GM21528 (cell line): Measurements from ENCODE around the gene MSRB2.
"Not testable (repeated sequence)": the region's sequence is repeated elsewhere in the genome, so short reads cannot be mapped to it uniquely, and the experiment has no call there.

Experiments used
- ATAC-seq: cut with Tn5 transposase; IDR thresholded peaks from one replicate; pipeline ENCODE4 v1.9.1; 2021; ENCODE audit warnings: mild to moderate bottlenecking, moderate library complexity; ENCODE audit not compliant: unreplicated experiment, low FRiP score

The MSRB2 gene

GRCh38 chr10:23095404-23095965 is at the start of gene MSRB2:
Gene MSRB2 (plus strand): TSS chr10:23095579. CDS start chr10:23095609, 30 bp downstream.
- peak; percentile 77 for ATAC-seq

- ATAC-seq, result no peak
These were observed 49.4 kb upstream of the MSRB2 start for GRCh38 chr10:23046027-23046426.

- no peak for ATAC-seq
These were observed 48.0 kb upstream of the MSRB2 start for GRCh38 chr10:23047201-23048050.

- ATAC-seq, result no peak
These were observed 47.2 kb upstream of the MSRB2 start for GRCh38 chr10:23048191-23048590.

GRCh38 chr10:23051278-23051677 is 44.1 kb upstream of the MSRB2 start:
- no peak for ATAC-seq

- ATAC-seq, result no peak
These were observed 43.5 kb upstream of the MSRB2 start for GRCh38 chr10:23051855-23052331.

GRCh38 chr10:23053036-23053435 is 42.3 kb upstream of the MSRB2 start:
- no peak for ATAC-seq

- no peak for ATAC-seq
These were observed 39.8 kb upstream of the MSRB2 start for GRCh38 chr10:23055424-23056185.

- no peak for ATAC-seq
These were observed 39.2 kb upstream of the MSRB2 start for GRCh38 chr10:23056186-23056579.

GRCh38 chr10:23058366-23058765 is 37.0 kb upstream of the MSRB2 start:
- ATAC-seq, result no peak

- no peak for ATAC-seq
These were observed 34.5 kb upstream of the MSRB2 start for GRCh38 chr10:23060918-23061317.

GRCh38 chr10:23063045-23063972 is 32.1 kb upstream of the MSRB2 start:
- ATAC-seq, result no peak

- no peak for ATAC-seq
These were observed 31.2 kb upstream of the MSRB2 start for GRCh38 chr10:23063973-23064812.

GRCh38 chr10:23064813-23065114 is 30.6 kb upstream of the MSRB2 start:
- not testable (repeated sequence) for ATAC-seq

GRCh38 chr10:23065181-23065948 is 30.0 kb upstream of the MSRB2 start:
- no peak for ATAC-seq

- ATAC-seq, result no peak
These were observed 28.0 kb upstream of the MSRB2 start for GRCh38 chr10:23067337-23067736.

- no peak for ATAC-seq
These were observed 27.2 kb upstream of the MSRB2 start for GRCh38 chr10:23067939-23068775.
